ENCODE results near the gene FIGN. TPM values are rescaled to one million over a fixed set of nuclear protein-coding genes. Genes with fewer than 3 reads are reported as not detected.

The FIGN gene
- total RNA-seq, 4 donors from 2014 or later = 1.8 to 3.1 (median 2.8) TPM

- Histone ChIP-seq H3K9me3 (no peaks in the 10 kb centered on the region), H3K27me3 (no peaks in the 10 kb centered on the region), H3K27ac (no peak overlapping the region), H3K36me3 (no peaks in the 10 kb centered on the region), H3K4me1 (peaks cover 8 to 10% of the 10 kb centered on the region in 2 donors), H3K4me3 (replicated peaks in 1 of 3) (no peak overlapping the region)
- intact Hi-C loops (cut with DNase I) = no loop called here
- TF ChIP-seq POLR2A (IDR thresholded peaks at IDR 0.05) = no peak
- no peak for TF ChIP-seq CTCF (IDR thresholded peaks at IDR 0.05)
- 80 to 84% methylated on average over 1 of the region's 1 CpG for WGBS, 2 donors
- DNase-seq = no peak
These were observed 39.5 kb upstream of the FIGN start for GRCh38 chr2:163775304-163775703.

GRCh38 chr2:163774862-163775261 lies 39.1 kb upstream of the FIGN start:
- 73 to 87% methylated on average over 2 of the region's 2 CpGs for WGBS, 2 donors
- no peaks in the 10 kb centered on the region for H3K36me3 ChIP-seq
- no peak for DNase-seq
- H3K9me3 ChIP-seq = no peaks in the 10 kb centered on the region
- no peak overlapping the region for H3K27ac ChIP-seq
- H3K4me1 ChIP-seq = peaks cover 3 to 6% of the 10 kb centered on the region in 2 donors
- no peak overlapping the region for H3K4me3 ChIP-seq (replicated peaks in 1 of 3)
- TF ChIP-seq CTCF (IDR thresholded peaks at IDR 0.05) = no peak
- no peak for TF ChIP-seq POLR2A (IDR thresholded peaks at IDR 0.05)
- intact Hi-C loops (cut with DNase I) = no loop called here
- no peaks in the 10 kb centered on the region for H3K27me3 ChIP-seq

GRCh38 chr2:163773276-163773675 lies 37.5 kb upstream of the FIGN start:
- intact Hi-C loops (cut with DNase I) = no loop called here
- DNase-seq = no peak
- TF ChIP-seq POLR2A (IDR thresholded peaks at IDR 0.05) (no peak), CTCF (IDR thresholded peaks at IDR 0.05) (no peak)
- 94 to 97% methylated on average over 3 of the region's 3 CpGs for WGBS, 2 donors
- H3K4me3 ChIP-seq (replicated peaks in 1 of 3) = no peak overlapping the region
- peaks cover 0 to under 1% of the 10 kb centered on the region in 2 donors for H3K4me1 ChIP-seq
- no peaks in the 10 kb centered on the region for H3K9me3 ChIP-seq
- H3K27me3 ChIP-seq = no peaks in the 10 kb centered on the region
- no peak overlapping the region for H3K27ac ChIP-seq
- H3K36me3 ChIP-seq = no peaks in the 10 kb centered on the region

- Histone ChIP-seq H3K27me3 (no peaks in the 10 kb centered on the region), H3K4me1 (no peaks in the 10 kb centered on the region), H3K4me3 (replicated peaks in 1 of 3) (no peak overlapping the region), H3K36me3 (no peaks in the 10 kb centered on the region), H3K27ac (no peak overlapping the region), H3K9me3 (no peaks in the 10 kb centered on the region)
- DNase-seq = no peak
- 92 to 94% methylated on average over 4 of the region's 4 CpGs for WGBS, 2 donors
- TF ChIP-seq CTCF (IDR thresholded peaks at IDR 0.05) (no peak), POLR2A (IDR thresholded peaks at IDR 0.05) (no peak)
- intact Hi-C loops (cut with DNase I) = no loop called here
These were observed 35.8 kb upstream of the FIGN start for GRCh38 chr2:163771596-163771995.

GRCh38 chr2:163768881-163769695 lies 33.3 kb upstream of the FIGN start:
- intact Hi-C loops (cut with DNase I) = no loop called here
- no peak for DNase-seq
- WGBS, 2 donors = 84 to 89% methylated on average over 7 of the region's 7 CpGs
- no peak for TF ChIP-seq POLR2A (IDR thresholded peaks at IDR 0.05)
- no peak for TF ChIP-seq CTCF (IDR thresholded peaks at IDR 0.05)
- H3K36me3 ChIP-seq = no peaks in the 10 kb centered on the region
- H3K4me1 ChIP-seq = no peaks in the 10 kb centered on the region
- H3K27me3 ChIP-seq = no peaks in the 10 kb centered on the region
- H3K9me3 ChIP-seq = no peaks in the 10 kb centered on the region
- H3K27ac ChIP-seq = no peak overlapping the region
- no peak overlapping the region for H3K4me3 ChIP-seq (replicated peaks in 1 of 3)
